GM18505 (cell line): ENCODE data around the gene MAP3K21.

ENCODE experiments used
- ATAC-seq: cut with Tn5 transposase; IDR thresholded peaks from one replicate; pipeline ENCODE4 v1.9.1; 2021; ENCODE audit not compliant: unreplicated experiment
- POLR2A ChIP-seq: IDR thresholded peaks from 4 replicates; pipeline ENCODE4 v1.6.1; 2011; ENCODE audit warnings: borderline replicate concordance; ENCODE audit not compliant: insufficient read depth, insufficient read length; ENCODE audit errors: extremely low read depth

MAP3K21 gene

DNA sequence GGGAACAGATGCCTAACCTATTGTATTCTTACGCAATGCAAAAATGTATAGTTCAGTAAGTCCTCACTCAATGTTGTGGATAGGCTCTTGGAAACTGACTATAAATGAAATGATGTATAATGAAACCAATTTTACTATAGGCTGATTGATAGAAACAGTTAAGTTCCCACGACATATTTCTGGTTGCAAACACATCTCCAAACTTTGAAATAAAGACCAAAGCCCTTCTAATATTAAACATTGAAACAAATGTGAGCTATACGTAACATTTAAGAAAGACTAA, 29.1 kb downstream of the MAP3K21 start:
- peak; percentile 24 for ATAC-seq
- TF ChIP-seq POLR2A, result no peak

DNA sequence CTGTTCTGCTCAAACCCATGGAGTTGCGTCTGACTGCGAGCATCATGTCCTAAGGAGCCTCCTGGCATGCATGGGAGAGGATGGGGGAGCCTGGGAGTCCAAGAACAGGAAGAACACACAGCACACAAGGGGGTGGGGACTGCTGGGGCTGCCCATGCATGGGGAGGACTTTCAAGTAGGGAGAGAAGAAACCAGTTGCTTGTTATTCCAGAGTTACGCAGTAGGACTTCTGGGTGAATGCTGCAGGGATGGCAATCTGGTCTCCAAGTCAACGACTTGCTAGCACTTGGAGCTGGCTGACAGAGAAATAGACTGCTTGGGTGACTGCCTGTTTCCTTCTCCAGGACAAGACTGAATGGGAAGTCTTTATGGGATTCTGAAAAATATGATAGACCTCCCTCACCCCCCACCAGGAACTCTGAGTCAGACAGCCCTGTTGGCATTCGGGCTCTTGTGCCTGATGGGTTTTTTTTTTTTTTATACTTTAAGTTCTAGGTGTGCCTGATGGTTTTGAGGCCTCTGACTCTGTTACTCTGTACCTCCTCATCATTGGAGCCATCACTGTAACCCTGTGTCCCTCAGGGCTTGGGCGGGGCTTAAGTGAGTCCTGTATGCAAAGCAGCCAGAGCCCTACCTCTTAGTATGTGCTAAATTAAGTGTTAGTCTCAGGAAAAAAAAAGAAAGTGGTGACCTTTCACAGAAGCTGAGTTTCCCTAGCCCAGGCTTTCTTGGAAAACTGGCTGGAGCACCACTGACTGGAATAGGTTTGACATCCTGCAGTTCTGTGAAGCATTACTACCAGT, 30.3 kb downstream of the MAP3K21 start:
- ATAC-seq, result no peak
- TF ChIP-seq POLR2A, result no peak

DNA sequence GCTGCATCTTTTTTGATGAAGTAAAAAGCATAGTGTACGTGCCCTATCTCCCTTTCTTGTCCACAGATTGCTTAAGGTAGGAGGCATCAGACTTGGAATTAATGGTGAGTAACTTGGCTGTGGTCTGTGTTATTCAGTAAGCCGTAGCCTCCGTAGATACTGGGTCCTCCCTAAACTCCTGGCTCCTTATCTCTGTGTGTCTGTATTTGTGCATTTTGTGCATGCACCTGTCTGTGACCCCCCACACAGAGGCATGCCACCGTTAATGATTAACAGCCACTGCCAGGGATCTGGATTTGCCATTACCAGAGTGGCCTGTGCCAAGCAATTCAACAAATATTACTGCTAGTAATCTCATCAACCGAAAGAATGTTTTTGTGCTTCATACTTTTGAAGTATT, 31.9 kb downstream of the MAP3K21 start:
- TF ChIP-seq POLR2A, result no peak
- no peak for ATAC-seq

DNA sequence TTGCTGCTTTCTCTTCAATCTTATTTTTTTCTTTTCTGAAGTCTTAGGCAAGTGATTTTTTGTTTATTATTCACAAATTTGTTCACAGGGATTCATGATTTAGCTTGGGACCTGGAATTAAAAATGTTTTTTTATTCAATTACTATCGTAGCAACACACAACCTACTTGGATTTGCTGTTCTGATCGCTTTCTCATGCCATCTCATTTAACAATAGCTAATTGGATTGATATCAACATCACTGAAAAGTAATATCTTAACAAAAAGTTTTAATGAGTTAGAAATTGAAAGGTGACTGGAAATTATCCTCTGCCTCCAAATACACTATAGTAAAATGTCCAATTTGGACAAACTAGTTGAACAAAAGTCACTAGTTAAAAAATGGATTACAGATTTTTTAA, 32.4 kb downstream of the MAP3K21 start:
- no peak for ATAC-seq
- TF ChIP-seq POLR2A, result no peak

DNA sequence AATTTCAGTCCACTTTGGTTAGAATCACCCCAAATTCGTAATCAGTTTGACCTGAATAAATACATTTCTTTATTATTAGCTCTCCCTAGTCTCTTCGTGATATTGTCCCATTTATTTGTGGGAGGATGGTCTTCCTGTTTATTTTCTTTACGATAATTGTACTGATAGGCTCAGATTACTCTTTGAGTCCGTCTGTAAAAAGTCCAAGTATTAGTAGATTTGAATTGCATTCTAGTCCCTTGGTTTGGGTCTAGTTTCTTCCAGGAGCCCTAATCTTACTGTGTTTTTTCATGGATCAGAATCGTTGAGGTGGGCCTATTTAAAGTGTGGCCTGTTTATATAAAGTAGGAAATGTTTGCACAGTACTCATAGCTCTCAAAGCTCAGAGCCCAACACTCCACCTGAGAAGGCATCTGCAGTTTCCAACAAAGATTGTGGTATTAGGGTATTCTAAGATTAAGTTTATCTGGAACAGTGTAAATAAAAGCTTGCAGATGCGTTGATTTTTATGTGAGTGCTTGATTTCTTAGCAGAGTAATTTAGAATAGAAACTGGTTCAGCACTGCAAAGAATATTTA, 33.1 kb downstream of the MAP3K21 start:
- no peak for TF ChIP-seq POLR2A
- ATAC-seq, result no peak

DNA sequence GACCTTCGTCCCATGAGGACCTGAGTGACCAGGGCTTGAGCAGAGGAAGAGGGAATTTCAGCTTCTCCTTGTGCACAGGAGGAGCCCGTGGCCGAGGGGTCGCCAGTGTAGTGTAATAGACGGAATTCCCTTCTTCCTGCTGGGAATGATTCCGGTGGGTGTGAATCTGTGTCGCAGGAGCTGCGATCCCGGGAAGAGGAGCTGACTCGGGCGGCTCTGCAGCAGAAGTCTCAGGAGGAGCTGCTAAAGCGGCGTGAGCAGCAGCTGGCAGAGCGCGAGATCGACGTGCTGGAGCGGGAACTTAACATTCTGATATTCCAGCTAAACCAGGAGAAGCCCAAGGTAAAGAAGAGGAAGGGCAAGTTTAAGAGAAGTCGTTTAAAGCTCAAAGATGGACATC, 34.4 kb downstream of the MAP3K21 start:
- no peak for ATAC-seq
- TF ChIP-seq POLR2A, result no peak

DNA sequence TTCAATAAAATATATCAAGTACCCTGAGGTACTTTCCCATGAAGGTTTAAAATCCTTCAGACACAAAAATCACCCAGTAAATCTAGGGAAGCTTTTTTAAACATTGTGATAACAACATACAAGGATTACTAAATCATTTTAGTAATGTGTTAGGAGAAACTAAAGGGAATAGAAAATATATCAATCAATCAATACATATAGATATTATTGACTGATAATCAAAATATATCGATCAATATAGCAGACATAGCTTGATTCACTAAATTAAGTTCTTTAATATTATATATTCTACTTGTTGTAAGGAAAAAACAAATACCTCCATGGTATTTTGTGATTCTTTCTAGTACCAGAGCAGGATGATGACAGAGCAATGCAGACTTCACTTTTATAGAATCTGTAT, 35.2 kb downstream of the MAP3K21 start:
- no peak for TF ChIP-seq POLR2A
- no peak for ATAC-seq

DNA sequence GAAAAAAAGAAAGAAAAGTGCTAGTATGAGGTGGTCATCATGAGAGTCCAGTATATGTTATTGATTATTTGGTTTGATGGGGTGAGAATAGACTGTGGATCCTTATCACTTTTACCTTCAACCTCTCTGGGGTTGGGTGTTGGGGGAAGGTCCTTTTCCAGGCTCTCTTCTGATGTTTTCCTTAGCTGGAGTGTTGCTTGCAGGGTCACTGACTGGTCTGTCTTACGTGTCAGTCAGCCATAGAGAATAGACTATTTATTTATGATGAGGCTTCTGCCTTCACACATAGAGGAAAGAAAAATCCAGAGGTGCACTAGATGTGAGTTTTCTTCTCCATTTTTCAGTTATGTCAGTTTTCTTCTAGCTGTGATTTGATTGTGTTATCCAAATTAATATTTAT, 36.5 kb downstream of the MAP3K21 start:
- TF ChIP-seq POLR2A, result no peak
- ATAC-seq, result no peak

DNA sequence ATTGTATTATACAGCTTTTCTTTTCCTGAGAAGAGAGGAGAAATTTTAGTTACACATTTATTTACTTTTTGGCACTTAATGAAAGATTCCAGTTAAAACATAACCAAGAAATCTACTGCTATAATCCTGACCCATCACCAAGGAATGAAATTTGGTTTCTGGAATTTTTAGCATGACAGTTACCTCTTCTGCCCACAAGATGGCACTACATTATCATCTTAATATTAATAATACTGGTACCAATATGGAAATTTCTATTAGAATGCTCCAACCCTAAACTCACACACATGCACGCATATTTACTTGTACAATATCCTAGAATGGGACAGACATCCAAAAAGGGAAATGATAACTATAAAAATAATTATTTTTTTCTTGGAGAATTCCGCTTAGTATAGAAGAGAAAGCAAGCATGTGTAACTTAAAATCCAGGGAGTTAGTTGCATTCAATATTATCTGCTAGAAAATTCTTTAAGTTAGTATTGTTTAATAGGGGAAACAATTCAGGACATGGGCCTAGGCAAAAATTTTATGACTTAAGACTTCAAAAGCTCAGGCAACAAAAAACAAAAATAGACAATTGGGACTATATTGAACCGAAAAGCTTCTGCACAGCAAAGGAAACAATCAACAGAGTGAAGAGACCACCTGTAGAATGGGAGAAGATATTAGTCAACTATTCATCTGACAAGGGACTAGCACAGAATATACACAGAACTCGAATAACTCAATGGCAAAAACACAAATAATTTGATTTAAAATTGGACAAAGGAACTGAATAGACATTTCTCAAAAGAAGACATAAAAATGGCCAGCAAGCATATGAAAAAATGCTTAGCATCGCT, 37.4 kb downstream of the MAP3K21 start:
- TF ChIP-seq POLR2A, result no peak

DNA sequence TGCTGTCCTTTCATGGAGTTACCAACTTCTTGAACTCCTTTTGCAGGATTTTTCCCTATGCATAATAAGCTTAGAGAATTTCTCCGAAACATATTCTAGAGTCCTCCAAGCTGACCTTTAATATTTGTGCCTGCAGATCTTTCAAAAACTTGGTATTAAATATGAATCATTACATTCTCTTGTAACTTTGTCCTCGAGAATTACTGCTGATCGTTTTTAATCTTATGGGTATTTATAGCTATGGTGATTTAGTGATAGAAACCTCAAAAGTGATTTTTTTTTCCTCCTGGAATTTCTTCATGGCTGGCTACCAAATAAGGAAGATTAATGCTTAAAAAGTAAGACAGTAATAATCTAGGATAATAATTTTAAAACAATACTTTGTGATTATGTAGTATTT, 39.1 kb downstream of the MAP3K21 start:
- TF ChIP-seq POLR2A, result no peak
- ATAC-seq, result no peak

More for the DNA sequence above, 37.4 kb downstream of the MAP3K21 start:
- no peak for ATAC-seq

DNA sequence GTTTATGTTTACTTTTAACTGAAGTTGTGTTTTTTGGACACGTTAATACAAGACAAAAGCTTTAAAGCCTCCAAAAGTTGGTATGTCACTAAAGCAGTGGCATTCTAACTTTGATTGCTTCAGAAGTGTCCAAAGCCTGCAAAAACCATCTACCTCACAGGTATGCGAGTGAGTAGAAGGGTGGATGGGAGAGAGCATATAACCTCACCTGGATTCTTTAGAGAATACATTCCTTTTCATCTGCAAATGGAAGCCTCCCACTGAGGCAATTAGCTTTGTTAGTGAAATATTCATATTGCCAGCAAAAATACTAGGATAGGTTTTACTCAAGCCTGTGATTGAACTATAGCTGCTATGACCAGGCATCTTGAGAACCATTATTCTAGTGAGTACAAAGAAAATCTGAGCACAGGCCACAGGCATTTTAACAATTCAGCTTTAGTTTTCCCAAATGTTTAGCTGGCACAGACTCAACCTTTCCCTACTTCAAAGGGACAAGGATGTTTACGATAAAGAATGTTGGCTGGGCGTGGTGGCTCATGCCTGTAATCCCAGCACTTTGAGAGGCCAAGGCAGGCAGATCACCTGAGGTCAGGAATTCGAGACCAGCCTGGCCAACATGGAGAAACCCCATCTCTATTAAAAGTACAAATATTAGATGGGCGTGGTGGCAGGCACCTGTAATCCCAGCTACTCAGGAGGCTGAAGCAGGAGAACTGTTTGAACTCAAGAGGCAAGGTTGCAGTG, 39.7 kb downstream of the MAP3K21 start:
- TF ChIP-seq POLR2A, result no peak
- no peak for ATAC-seq

DNA sequence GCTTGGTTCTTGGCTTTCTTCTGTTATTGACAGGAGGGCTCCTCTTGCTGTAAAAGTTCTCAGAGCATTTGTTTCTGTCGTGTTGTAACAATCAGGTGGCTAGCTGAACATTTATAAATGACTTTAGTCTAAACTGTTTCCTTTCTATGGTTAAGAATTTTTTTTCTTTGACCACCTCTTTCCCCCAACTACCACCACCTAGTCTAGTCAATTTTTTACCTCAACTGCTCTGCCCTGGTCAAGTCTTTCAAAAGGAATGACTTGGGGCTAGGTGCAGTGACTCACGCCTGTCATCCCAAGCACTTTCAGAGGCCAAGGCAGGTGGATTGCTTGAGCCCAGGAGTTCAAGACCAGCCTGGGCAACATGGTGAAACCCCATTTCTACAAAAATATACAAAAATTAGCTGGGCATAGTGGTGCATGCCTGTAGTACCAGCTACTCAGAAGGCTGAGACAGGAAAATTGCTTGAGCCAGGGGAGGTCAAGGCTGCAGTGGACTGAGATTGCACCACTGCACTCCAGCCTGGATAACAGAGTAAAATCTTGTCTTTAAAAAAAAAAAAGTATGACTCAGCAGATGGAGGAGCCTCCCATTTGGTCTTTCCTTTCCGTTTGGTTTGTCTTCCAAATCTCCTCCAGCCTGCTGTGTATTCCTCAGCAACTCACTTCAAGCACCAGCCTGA, 40.7 kb downstream of the MAP3K21 start:
- no peak for ATAC-seq
- no peak for TF ChIP-seq POLR2A

DNA sequence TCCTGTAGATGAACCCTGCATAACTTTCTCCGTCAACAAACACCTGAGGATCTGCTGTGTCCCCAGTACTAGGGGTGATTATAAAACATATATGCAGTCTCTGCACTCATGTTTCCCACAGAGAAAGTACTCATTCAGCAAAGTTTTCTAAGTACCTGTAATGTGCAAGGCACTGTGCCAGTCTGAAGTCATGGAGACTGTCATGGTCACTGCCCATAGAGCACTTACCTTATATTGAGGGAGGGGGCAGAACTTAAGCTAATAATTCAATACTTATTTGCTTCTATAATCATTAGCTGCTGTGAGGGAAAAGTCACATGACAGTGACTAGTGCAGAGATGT, 41.2 kb downstream of the MAP3K21 start:
- ATAC-seq, result no peak
- no peak for TF ChIP-seq POLR2A

DNA sequence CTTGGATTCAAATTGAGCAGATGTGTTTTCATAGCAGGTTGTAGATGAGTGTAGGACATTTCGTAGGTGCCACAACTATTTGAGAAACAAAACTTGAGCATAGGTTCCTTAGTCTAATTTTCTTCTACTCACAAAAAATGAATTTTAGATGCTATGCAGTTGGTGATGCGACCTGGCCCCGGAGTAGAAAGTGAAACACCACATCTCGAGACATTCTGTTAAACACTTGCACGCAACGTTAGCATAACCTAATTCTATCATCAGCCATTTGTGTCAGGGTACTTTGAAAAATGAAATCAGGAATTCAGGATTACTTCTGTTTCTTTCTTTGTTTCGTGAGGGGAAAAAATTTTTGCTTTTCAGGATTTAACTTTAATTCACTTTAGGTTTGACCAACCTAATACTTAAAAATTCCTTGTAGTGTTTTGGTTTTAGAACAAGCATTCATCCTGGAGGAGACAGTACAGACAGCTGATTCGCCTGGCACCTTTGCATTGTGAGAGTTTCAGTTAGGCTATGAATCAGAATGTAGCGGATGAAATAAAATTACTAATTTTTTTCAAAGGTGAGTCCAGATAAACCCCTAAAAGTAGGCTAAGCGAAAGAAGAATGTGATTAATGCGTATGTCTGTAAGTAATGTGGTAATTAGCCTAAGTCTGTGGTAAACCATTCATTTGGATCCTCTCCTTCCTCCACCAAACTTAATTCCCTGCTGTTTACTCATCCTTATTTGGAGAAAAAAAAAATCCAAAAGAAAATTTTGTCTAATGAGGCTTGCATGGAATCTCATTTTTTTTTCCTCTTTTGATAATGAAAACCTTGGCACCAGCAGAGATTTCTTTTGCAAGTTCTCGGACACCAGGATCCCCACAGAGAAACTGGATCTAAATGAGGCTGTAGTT, 44.9 kb downstream of the MAP3K21 start:
- ATAC-seq, result no peak
- TF ChIP-seq POLR2A, result no peak
